Smooth muscle cell (in vitro differentiated cells): ENCODE results near the gene ARHGAP15. TPM values are rescaled to one million over a fixed set of nuclear protein-coding genes. Genes with fewer than 3 reads are reported as not detected.

Experiments used
- DNase-seq: peaks from one replicate; lab custom pipeline; 2025; ENCODE audit not compliant: unreplicated experiment; lab: John Stamatoyannopoulos, UW
- H2AFZ ChIP-seq: fragments of 200-600 bp; sonication (generic); 2 replicates; pipeline ENCODE4 v1.6.0; 2016; ENCODE audit warnings: antibody characterized with exemption, low read depth, mild to moderate bottlenecking
- H3F3A ChIP-seq: fragments of 200-600 bp; sonication (generic); 2 replicates; pipeline ENCODE4 v1.6.0; 2017; ENCODE audit warnings: antibody characterized with exemption, low read depth
- H3K27ac ChIP-seq: fragments of 200-600 bp; sonication (generic); 2 replicates; pipeline ENCODE4 v1.5.1; 2016; ENCODE audit warnings: low read depth, mild to moderate bottlenecking
- H3K27me3 ChIP-seq: fragments of 200-600 bp; sonication (generic); 2 replicates; pipeline ENCODE4 v1.6.1; 2016; ENCODE audit warnings: low read depth, mild to moderate bottlenecking
- H3K36me3 ChIP-seq: fragments of 200-600 bp; sonication (generic); 2 replicates; pipeline ENCODE4 v1.5.1; 2016; ENCODE audit warnings: low read depth
- H3K4me1 ChIP-seq: fragments of 200-600 bp; sonication (generic); 2 replicates; pipeline ENCODE4 v1.5.1; 2016; ENCODE audit warnings: low read depth
- H3K4me2 ChIP-seq: fragments of 200-600 bp; sonication (generic); 2 replicates; pipeline ENCODE4 v1.6.0; 2016; ENCODE audit warnings: mild to moderate bottlenecking
- H3K4me3 ChIP-seq: fragments of 200-600 bp; sonication (generic); 2 replicates; pipeline ENCODE4 v1.5.1; 2016; ENCODE audit warnings: mild to moderate bottlenecking
- H3K79me2 ChIP-seq: fragments of 200-600 bp; sonication (generic); 2 replicates; pipeline ENCODE4 v1.6.0; 2016; ENCODE audit warnings: low read depth, mild to moderate bottlenecking
- H3K9ac ChIP-seq: fragments of 200-600 bp; sonication (generic); 2 replicates; pipeline ENCODE4 v1.6.0; 2016; ENCODE audit warnings: low read depth
- H3K9me3 ChIP-seq: fragments of 200-600 bp; sonication (generic); replicated peaks from 2 replicates; pipeline ENCODE4 v1.5.1; 2016; ENCODE audit warnings: low read depth
- H4K20me1 ChIP-seq: fragments of 200-600 bp; sonication (generic); 2 replicates; pipeline ENCODE4 v1.6.0; 2016; ENCODE audit warnings: low read depth
- CTCF ChIP-seq: fragments of 200-600 bp; sonication (generic); IDR thresholded peaks from 2 replicates; pipeline ENCODE4 v1.5.1; 2017; ENCODE audit warnings: borderline replicate concordance, mild to moderate bottlenecking, antibody characterized with exemption; ENCODE audit not compliant: insufficient read depth, poor library complexity, severe bottlenecking
- WGBS: methylation state at CpG from one replicate; pipeline ENCODE4 v1.1.7; 2016; ENCODE audit warnings: low lambda C conversion rate; 5-methylcytosine and 5-hydroxymethylcytosine counted together
- polyA plus RNA-seq: library from polyadenylated mRNA; unstranded; fragments of >200 nt; fragmentation: Nextera tagmentation; extraction: Ambion mirVana; gene quantifications from 2 replicates; pipeline ENCODE4 v1.2.1, GENCODE V29; 2016
- total RNA-seq: library from RNA; depleted of rRNA; stranded (reverse); fragments of >200 nt; gene quantifications from 2 replicates; pipeline ENCODE4 v1.2.3, GENCODE V29; 2014

The ARHGAP15 gene
- total and polyA plus RNA-seq, 2 experiments from 2014 or later, result not detected

- DNase-seq, result no peak
- H3K9ac ChIP-seq, result no peak overlapping the region
- H3K4me2 ChIP-seq, result no peak overlapping the region
- no peak for TF ChIP-seq CTCF
- no peak overlapping the region for H3K4me3 ChIP-seq
- H3K4me1 ChIP-seq, result no peaks in the 10 kb centered on the region
- no peak overlapping the region for H2AFZ ChIP-seq
- no peaks in the 10 kb centered on the region for H3K36me3 ChIP-seq
- WGBS, result 83% methylated on average over 9 of the region's 9 CpGs
- peaks cover 15% of the 10 kb centered on the region for H3K27me3 ChIP-seq
- H3F3A ChIP-seq, result no peaks in the 10 kb centered on the region
- no peak overlapping the region for H3K27ac ChIP-seq
- H4K20me1 ChIP-seq, result no peaks in the 10 kb centered on the region
- H3K9me3 ChIP-seq, result no peaks in the 10 kb centered on the region
- H3K79me2 ChIP-seq, result no peaks in the 10 kb centered on the region
Measured at GRCh38 chr2:143345887-143346787, 216.9 kb downstream of the ARHGAP15 start.

GRCh38 chr2:143347271-143347695, 218.1 kb downstream of the ARHGAP15 start:
- Histone ChIP-seq H3K27ac (no peak overlapping the region), H3F3A (no peaks in the 10 kb centered on the region), H3K9ac (no peak overlapping the region), H3K36me3 (no peaks in the 10 kb centered on the region), H3K4me2 (no peak overlapping the region), H3K4me1 (no peaks in the 10 kb centered on the region), H4K20me1 (no peaks in the 10 kb centered on the region), H3K4me3 (no peak overlapping the region), H3K9me3 (no peaks in the 10 kb centered on the region), H3K79me2 (no peaks in the 10 kb centered on the region), H2AFZ (no peak overlapping the region), H3K27me3 (peaks cover 15% of the 10 kb centered on the region)
- no peak for TF ChIP-seq CTCF
- DNase-seq, result no peak
- 58% methylated on average over 10 of the region's 10 CpGs for WGBS

- Histone ChIP-seq H3K4me2 (no peak overlapping the region), H3K27ac (no peak overlapping the region), H3K79me2 (no peaks in the 10 kb centered on the region), H3K36me3 (no peaks in the 10 kb centered on the region), H4K20me1 (no peaks in the 10 kb centered on the region), H2AFZ (no peak overlapping the region), H3F3A (no peaks in the 10 kb centered on the region), H3K9ac (no peak overlapping the region), H3K27me3 (peaks cover 11% of the 10 kb centered on the region), H3K4me3 (no peak overlapping the region), H3K9me3 (no peaks in the 10 kb centered on the region), H3K4me1 (no peaks in the 10 kb centered on the region)
- DNase-seq, result no peak
- no peak for TF ChIP-seq CTCF
- 84% methylated on average over 4 of the region's 4 CpGs for WGBS
Measured at GRCh38 chr2:143347901-143348414, 218.7 kb downstream of the ARHGAP15 start.
